GM11168 (cell line): ENCODE data around the gene C4B.
"Not testable (repeated sequence)": the region's sequence is repeated elsewhere in the genome, so short reads cannot be mapped to it uniquely, and the experiment has no call there.

ENCODE experiments used
- in situ Hi-C: fragments of 300-500 bp; cut with MboI; formaldehyde crosslinking; loops from one replicate; pipeline ENCODE4 v1.12.0; 2022; ENCODE audit warnings: low sequenced_read_pairs; ENCODE audit not compliant: unreplicated experiment

The C4B gene

GRCh38 chr6:32014547-32014946 is at the start of gene C4B:
C4B (plus strand) TSS chr6:32014795; CDS start chr6:32014846, 51 bp downstream.
- in situ Hi-C loops, result not testable (repeated sequence)

GRCh38 chr6:31965700-31966099 is 48.9 kb upstream of the C4B start:
- in situ Hi-C loops, result no loop called here

- in situ Hi-C loops, result no loop called here
These were observed 48.1 kb upstream of the C4B start for GRCh38 chr6:31966506-31966905.

GRCh38 chr6:31966997-31967925 is 47.3 kb upstream of the C4B start:
- in situ Hi-C loops, result no loop called here

GRCh38 chr6:31967926-31968320 is 46.7 kb upstream of the C4B start:
- in situ Hi-C loops, result no loop called here

- in situ Hi-C loops, result no loop called here
These were observed 46.3 kb upstream of the C4B start for GRCh38 chr6:31968326-31968725.

GRCh38 chr6:31968791-31969711 is 45.5 kb upstream of the C4B start:
- in situ Hi-C loops, result no loop called here

- in situ Hi-C loops, result no loop called here
These were observed 44.6 kb upstream of the C4B start for GRCh38 chr6:31969712-31970603.

GRCh38 chr6:31970604-31971271 is 43.9 kb upstream of the C4B start:
- in situ Hi-C loops, result no loop called here

GRCh38 chr6:31971279-31971992 is 43.2 kb upstream of the C4B start:
- in situ Hi-C loops, result no loop called here

- in situ Hi-C loops, result no loop called here
These were observed 42.4 kb upstream of the C4B start, which contains the start of gene DXO for GRCh38 chr6:31971993-31972708. DXO (minus strand) TSS chr6:31972138; CDS start chr6:31971675, 463 bp downstream.

- in situ Hi-C loops, result no loop called here
These were observed 41.8 kb upstream of the C4B start for GRCh38 chr6:31972709-31973350.

- in situ Hi-C loops, result not testable (repeated sequence)
These were observed 38.5 kb upstream of the C4B start for GRCh38 chr6:31976065-31976464.

- in situ Hi-C loops, result no loop called here
These were observed 36.7 kb upstream of the C4B start for GRCh38 chr6:31977816-31978431.

- in situ Hi-C loops, result no loop called here
These were observed 35.8 kb upstream of the C4B start for GRCh38 chr6:31978831-31979230.

- in situ Hi-C loops, result no loop called here
These were observed 35.2 kb upstream of the C4B start for GRCh38 chr6:31979238-31979898.
